Measurements from ENCODE around the gene LPCAT1.

Gene LPCAT1

GRCh38 chr5:1420211-1421195 is 103.3 kb downstream of the LPCAT1 start:
- no peak for DNase-seq (ENCODE audit: low read depth)
- no peak overlapping the region for H3K4me3 ChIP-seq (ENCODE audit: low read depth, low read length)

GRCh38 chr5:1419476-1420210 is 104.1 kb downstream of the LPCAT1 start:
- DNase-seq (ENCODE audit: low read depth): no peak
- no peak overlapping the region for H3K4me3 ChIP-seq (ENCODE audit: low read depth, low read length)

GRCh38 chr5:1418921-1419280 is 104.9 kb downstream of the LPCAT1 start:
- H3K4me3 ChIP-seq (ENCODE audit: low read depth, low read length): no peak overlapping the region
- no peak for DNase-seq (ENCODE audit: low read depth)

- no peak for DNase-seq (ENCODE audit: low read depth)
- no peak overlapping the region for H3K4me3 ChIP-seq (ENCODE audit: low read depth, low read length)
These were observed 105.4 kb downstream of the LPCAT1 start for GRCh38 chr5:1418238-1418920.

DNA sequence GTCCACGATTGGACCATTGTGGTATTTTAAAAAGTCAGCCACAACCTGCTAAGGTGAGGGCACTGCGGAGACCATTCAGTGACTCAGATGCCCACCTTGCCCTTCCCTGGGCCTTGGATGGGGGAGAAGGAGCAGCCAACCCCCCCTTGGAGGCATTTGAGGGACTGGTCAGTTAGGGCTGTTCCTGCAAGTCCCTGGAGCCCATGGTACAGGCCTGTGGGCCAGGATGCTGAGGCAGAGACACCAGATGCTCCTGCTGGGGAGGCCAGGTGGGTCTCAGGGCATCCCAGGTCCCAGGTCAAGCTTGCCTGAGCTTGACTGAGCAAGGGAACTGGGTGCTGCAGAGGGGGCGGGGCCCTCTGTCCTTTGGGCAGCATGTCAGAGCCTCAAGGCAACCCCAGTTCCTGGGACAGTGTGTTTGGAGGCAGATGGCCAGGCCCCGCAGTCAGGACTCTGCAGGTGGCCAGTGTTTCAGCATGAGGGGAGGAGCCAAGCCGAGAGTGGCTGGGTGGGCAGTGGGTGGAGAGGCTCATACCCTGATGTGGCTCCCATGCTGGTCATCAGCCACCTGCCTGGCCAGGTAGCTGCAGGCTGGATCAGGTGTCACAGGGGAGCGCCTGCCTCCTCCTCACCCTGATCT is 106.1 kb downstream of the LPCAT1 start:
- DNase-seq (ENCODE audit: low read depth): no peak
- H3K4me3 ChIP-seq (ENCODE audit: low read depth, low read length): no peak overlapping the region

GRCh38 chr5:1416856-1417469 is 106.8 kb downstream of the LPCAT1 start:
- DNase-seq (ENCODE audit: low read depth): no peak
- no peak overlapping the region for H3K4me3 ChIP-seq (ENCODE audit: low read depth, low read length)

GRCh38 chr5:1415626-1416360 is 108.0 kb downstream of the LPCAT1 start:
- no peak overlapping the region for H3K4me3 ChIP-seq (ENCODE audit: low read depth, low read length)
- no peak for DNase-seq (ENCODE audit: low read depth)

GRCh38 chr5:1415059-1415425 is 108.7 kb downstream of the LPCAT1 start:
- no peak overlapping the region for H3K4me3 ChIP-seq (ENCODE audit: low read depth, low read length)
- no peak for DNase-seq (ENCODE audit: low read depth)

GRCh38 chr5:1414311-1415058 is 109.3 kb downstream of the LPCAT1 start:
- no peak overlapping the region for H3K4me3 ChIP-seq (ENCODE audit: low read depth, low read length)

GRCh38 chr5:1413611-1414241 is 110.0 kb downstream of the LPCAT1 start:
- no peak overlapping the region for H3K4me3 ChIP-seq (ENCODE audit: low read depth, low read length)
- no peak for DNase-seq (ENCODE audit: low read depth)

More at GRCh38 chr5:1414311-1415058, 109.3 kb downstream of the LPCAT1 start:
- DNase-seq (ENCODE audit: low read depth): no peak

GRCh38 chr5:1413211-1413610 is 110.5 kb downstream of the LPCAT1 start:
- no peak overlapping the region for H3K4me3 ChIP-seq (ENCODE audit: low read depth, low read length)
- DNase-seq (ENCODE audit: low read depth): no peak

DNA sequence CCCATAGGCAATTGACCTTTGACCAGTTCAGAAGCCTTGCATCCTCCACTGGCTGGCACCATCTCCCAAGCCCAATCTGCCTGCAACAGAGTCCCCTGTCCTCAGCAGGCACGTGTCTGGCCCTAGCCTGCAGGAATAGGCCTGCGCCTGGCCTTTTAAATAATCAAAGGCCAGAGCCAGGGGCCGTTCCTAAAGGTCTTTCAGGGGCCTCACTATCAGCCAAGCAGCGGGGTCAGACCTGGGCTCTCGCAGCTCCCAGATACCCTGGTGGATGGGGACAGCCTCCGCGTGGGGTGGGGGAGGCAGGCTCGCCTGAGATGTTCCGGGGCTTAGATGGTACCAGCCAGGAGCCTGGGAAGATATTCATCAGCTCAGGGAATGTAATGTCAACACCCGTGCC is 111.1 kb downstream of the LPCAT1 start:
- DNase-seq (ENCODE audit: low read depth): no peak
- H3K4me3 ChIP-seq (ENCODE audit: low read depth, low read length): no peak overlapping the region

GRCh38 chr5:1412163-1412562 is 111.6 kb downstream of the LPCAT1 start:
- no peak overlapping the region for H3K4me3 ChIP-seq (ENCODE audit: low read depth, low read length)
- no peak for DNase-seq (ENCODE audit: low read depth)

Measured in skeletal muscle cell (primary cell).